Fibroblast of lung (primary cell): Measurements from ENCODE around the gene CRYBB1. TPM values are rescaled to one million over a fixed set of nuclear protein-coding genes. Genes with fewer than 3 reads are reported as not detected.

Experiments used
- DNase-seq, 2 donors: peaks; one replicate each; pipeline versions ENCODE4 v3.0.0 to v3.0.0-alpha.2; 2010; ENCODE audit warnings: low read depth in 2 of 2
- H2AFZ ChIP-seq: 2 replicates; pipeline ENCODE4 v1.5.1; 2012; ENCODE audit warnings: low read length, control low read depth, inconsistent platforms
- H3K27ac ChIP-seq: 2 replicates; pipeline ENCODE4 v1.5.1; 2011; ENCODE audit warnings: low read length, control low read depth; ENCODE audit not compliant: insufficient read depth
- H3K27me3 ChIP-seq: 2 replicates; pipeline ENCODE4 v1.5.1; 2011; ENCODE audit warnings: mild to moderate bottlenecking, low read length; ENCODE audit not compliant: control insufficient read depth, insufficient read depth
- H3K36me3 ChIP-seq: 2 replicates; pipeline ENCODE4 v1.5.1; 2011; ENCODE audit warnings: low read length; ENCODE audit not compliant: control insufficient read depth, insufficient read depth
- H3K4me1 ChIP-seq: 2 replicates; pipeline ENCODE4 v1.5.1; 2011; ENCODE audit warnings: low read length; ENCODE audit not compliant: control insufficient read depth, insufficient read depth; ENCODE audit errors: extremely low read depth
- H3K4me2 ChIP-seq: 2 replicates; pipeline ENCODE4 v1.5.1; 2011; ENCODE audit warnings: low read length, control low read depth; ENCODE audit not compliant: insufficient read depth; ENCODE audit errors: extremely low read depth
- H3K4me3 ChIP-seq, 4 experiments: fragments of 200-600 bp in 1 of 4; sonication (generic) in 1 of 4; replicated peaks in 1 of 4; 2 replicates each; pipeline ENCODE4 v1.5.1; 2011 to 2016; ENCODE audit warnings: low read length in 4 of 4, low read depth in 3 of 4, mild to moderate bottlenecking in 3 of 4, control low read depth in 2 of 4, inconsistent platforms in 1 of 4, mixed read lengths in 1 of 4; ENCODE audit not compliant: insufficient read depth in 1 of 4; ENCODE audit errors: control extremely low read depth in 1 of 4
- H3K79me2 ChIP-seq: 2 replicates; pipeline ENCODE4 v1.5.1; 2012; ENCODE audit warnings: mild to moderate bottlenecking, low read length, inconsistent platforms; ENCODE audit not compliant: control insufficient read depth, insufficient read depth
- H3K9ac ChIP-seq: 2 replicates; pipeline ENCODE4 v1.5.1; 2011; ENCODE audit warnings: mild to moderate bottlenecking, low read length, control low read depth; ENCODE audit not compliant: insufficient read depth
- H3K9me3 ChIP-seq: 2 replicates; pipeline ENCODE4 v1.5.1; 2012; ENCODE audit warnings: low read depth, low read length; ENCODE audit not compliant: control insufficient read depth, insufficient read depth
- H4K20me1 ChIP-seq: 2 replicates; pipeline ENCODE4 v1.5.1; 2011; ENCODE audit warnings: low read length; ENCODE audit not compliant: control insufficient read depth, insufficient read depth; ENCODE audit errors: extremely low read depth
- CTCF ChIP-seq, 2 donors: IDR thresholded peaks in 1 of 2; conservative IDR thresholded peaks in 1 of 2; 1 replicate in 1 of 2; 2 replicates in 1 of 2; pipeline ENCODE4 v1.5.1; 2011 to 2012; ENCODE audit warnings: low read length in 2 of 2, control low read depth in 1 of 2, inconsistent platforms in 1 of 2, low read depth in 1 of 2, mild to moderate bottlenecking in 1 of 2
- EZH2 ChIP-seq: IDR thresholded peaks from 2 replicates; pipeline ENCODE4 v1.5.1; 2012; ENCODE audit warnings: low read length, control low read depth, mild to moderate bottlenecking; ENCODE audit errors: missing control alignments
- polyA plus RNA-seq, 2 donors: library from polyadenylated mRNA; depleted of rRNA in 1 of 2; stranded (reverse) in 1 of 2; unstranded in 1 of 2; fragments of >200 nt; gene quantifications; 2 replicates each; pipeline ENCODE4 v1.2.1, GENCODE V29; 2011 to 2012; ENCODE audit warnings: missing spikeins in 1 of 2
- total RNA-seq: library from RNA; depleted of rRNA; stranded (reverse); fragments of >200 nt; gene quantifications from 2 replicates; pipeline ENCODE4 v1.2.1, GENCODE V29; 2014

The CRYBB1 gene
- total and polyA plus RNA-seq, 2 donors (not counting 1 experiment from before 2014, with no cell fraction given) = not detected

DNA sequence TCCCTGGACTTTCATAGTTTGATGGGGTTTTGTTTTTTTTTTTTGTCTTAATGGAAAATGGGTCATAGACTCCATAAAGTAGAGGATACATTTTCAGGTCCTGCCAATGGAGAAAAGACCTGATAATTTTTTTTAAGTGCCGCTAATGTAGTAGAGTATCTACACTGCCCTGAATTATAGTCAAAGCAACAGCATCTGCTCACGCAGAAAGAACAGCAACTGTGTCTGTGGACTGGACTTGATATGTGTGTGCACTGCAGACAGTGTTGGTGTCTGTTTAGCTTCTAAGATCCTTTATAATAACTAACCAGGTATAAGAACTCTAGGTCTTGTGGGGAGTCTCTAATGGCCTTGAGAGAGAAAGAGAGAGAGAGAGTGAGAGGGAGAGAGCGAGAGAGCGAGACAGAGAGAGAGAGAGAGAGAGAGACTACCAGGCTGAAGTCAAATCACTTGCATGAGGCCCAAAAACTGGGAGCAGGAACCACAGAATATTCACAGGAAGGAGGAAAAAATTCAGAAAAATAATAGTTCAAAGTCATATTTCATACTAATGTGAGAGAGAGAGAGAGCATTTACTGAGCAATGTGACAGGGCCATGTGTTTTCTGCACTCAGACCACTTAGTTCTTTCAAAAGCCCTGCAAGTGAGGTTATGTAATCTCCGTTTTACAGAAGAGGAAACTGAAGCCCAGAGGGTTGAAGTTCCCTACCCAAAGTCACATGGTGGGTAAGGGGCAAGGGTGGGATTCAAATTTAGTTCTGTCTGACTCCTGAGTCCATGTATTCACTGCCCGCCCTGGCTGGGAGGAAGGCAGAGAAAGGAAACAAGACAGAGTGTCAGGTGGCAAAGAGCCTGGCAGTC is 30.9 kb upstream of the CRYBB1 start:
- Histone ChIP-seq H3K27me3 (peaks cover 39% of the 10 kb centered on the region), H3K27ac (no peak overlapping the region)
- no peak for DNase-seq

DNA sequence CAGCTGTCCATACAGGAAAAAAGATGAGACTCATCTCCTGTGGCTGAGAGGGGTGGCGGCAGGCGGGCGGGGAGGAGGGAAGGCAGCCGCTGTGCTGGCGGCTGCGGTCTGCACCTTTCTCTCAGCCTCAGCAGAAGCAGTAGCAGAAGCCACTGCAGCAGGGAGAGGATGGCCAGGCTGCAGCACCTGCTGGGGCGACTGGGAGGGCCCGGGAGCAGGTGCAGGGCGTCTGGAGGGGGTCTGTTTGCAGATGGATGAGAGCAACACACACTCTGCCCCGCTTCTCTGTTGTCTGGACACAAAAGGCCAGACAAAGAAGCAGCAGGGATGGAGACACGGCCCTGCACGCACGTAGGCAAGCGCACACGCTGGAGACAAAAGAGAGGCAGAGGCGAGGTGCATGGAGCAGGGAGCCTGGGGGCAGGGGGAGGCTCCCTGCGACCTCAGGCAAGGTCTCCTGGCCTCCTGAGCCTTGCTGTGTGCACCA is 30.2 kb upstream of the CRYBB1 start:
- no peaks in the 10 kb centered on the region for H3K79me2 ChIP-seq

More for the DNA sequence above, 30.9 kb upstream of the CRYBB1 start:
- no peaks in the 10 kb centered on the region for H3K79me2 ChIP-seq
- H3K9me3 ChIP-seq = no peaks in the 10 kb centered on the region
- TF ChIP-seq CTCF (conservative IDR thresholded peaks at IDR 0.05 in 1 of 2, IDR thresholded peaks at IDR 0.05 in 1 of 2; ENCODE audit: low read depth in 1 of 2, low read length in 2 of 2) = no peak
- TF ChIP-seq EZH2 = no peak
- no peak overlapping the region for H3K4me3 ChIP-seq
- no peaks in the 10 kb centered on the region for H4K20me1 ChIP-seq
- H2AFZ ChIP-seq = no peak overlapping the region
- no peaks in the 10 kb centered on the region for H3K36me3 ChIP-seq
- H3K4me2 ChIP-seq = no peak overlapping the region
- no peaks in the 10 kb centered on the region for H3K4me1 ChIP-seq
- no peak overlapping the region for H3K9ac ChIP-seq

More for the DNA sequence above, 30.2 kb upstream of the CRYBB1 start:
- H3K4me3 ChIP-seq = no peak overlapping the region
- H4K20me1 ChIP-seq = no peaks in the 10 kb centered on the region
- H3K9me3 ChIP-seq = no peaks in the 10 kb centered on the region
- H3K4me1 ChIP-seq = no peaks in the 10 kb centered on the region
- no peak overlapping the region for H3K9ac ChIP-seq
- TF ChIP-seq EZH2 = no peak
- no peak for TF ChIP-seq CTCF (conservative IDR thresholded peaks at IDR 0.05 in 1 of 2, IDR thresholded peaks at IDR 0.05 in 1 of 2; ENCODE audit: low read depth in 1 of 2, low read length in 2 of 2)
- H3K4me2 ChIP-seq = no peak overlapping the region
- no peaks in the 10 kb centered on the region for H3K36me3 ChIP-seq
- H3K27me3 ChIP-seq = peaks cover 39% of the 10 kb centered on the region
- no peak overlapping the region for H2AFZ ChIP-seq
- no peak for DNase-seq
- H3K27ac ChIP-seq = no peak overlapping the region
